ENCODE data around the gene LRRFIP1.
"Not testable (repeated sequence)": the region's sequence is repeated elsewhere in the genome, so short reads cannot be mapped to it uniquely, and the experiment has no call there.

The LRRFIP1 gene

DNA sequence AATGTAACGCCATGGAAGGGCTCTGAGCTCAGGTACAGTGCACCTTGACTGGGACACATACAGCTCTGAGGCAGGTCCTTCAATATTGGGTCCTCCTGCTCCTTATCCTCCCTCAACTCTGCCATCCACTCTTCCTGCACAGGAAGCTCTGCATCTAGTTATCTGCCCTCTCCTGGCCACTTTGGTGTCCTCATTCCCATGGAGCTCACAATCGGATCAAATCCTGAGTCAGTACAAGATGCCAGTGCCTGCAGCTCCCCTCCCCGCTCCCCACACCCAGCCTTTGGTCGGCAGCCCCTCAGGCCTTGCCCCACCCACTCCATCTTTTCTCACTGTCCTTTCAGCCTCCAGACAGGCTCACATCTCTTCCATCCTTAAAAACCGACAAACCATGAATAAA is 58.0 kb downstream of the LRRFIP1 start:
- peak; percentile 27 for DNase-seq (ENCODE audit: low spot score)

DNA sequence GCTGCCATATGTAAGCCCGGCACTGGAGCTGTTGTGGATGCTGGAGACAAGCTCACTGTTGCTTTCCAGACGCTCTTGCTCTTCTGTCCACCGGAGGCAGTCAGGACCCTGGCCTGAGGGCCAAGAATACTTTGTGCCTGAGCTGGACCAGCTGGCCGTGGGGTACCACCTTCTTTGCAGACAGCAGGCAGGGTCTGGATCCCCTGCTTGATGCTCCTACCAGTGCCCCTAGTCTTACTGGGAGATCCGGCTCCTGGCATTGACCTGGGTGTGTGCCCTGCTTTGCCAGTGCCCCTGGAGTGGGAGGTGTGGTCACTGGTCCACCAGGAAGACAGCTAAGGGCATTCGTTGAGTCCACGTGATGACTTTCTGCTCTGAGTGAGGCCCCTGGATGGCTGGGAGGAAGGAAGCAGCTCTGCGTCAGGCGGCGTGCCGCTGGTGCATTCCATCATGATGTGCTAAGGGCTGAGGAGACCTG is 59.3 kb downstream of the LRRFIP1 start:
- DNase-seq (ENCODE audit: low spot score): no peak

- DNase-seq (ENCODE audit: low spot score): no peak
Measured at GRCh38 chr2:237688081-237688480, 60.7 kb downstream of the LRRFIP1 start.

DNA sequence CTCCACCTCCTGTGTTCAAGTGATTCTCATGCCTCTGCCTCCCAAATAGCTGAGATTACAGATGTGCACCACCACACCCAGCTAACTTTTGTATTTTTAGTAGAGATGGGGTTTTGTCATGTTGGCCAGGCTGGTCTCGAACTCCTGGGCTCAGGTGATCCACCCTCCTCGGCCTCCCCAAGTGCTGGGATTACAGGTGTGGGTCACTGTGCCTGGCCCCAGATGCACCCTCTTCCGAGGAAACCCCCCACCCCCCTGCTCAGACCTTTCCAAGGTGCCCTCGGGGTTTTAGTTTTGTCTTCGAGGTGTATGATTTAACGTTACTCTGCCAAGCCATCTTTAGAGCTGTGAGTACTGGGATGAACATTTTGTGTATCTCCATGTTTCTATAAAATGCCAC is 61.2 kb downstream of the LRRFIP1 start:
- DNase-seq (ENCODE audit: low spot score): not testable (repeated sequence)

- no peak for DNase-seq (ENCODE audit: low spot score)
Measured at GRCh38 chr2:237689336-237690131, 62.1 kb downstream of the LRRFIP1 start.

GRCh38 chr2:237691029-237691907 is 63.9 kb downstream of the LRRFIP1 start:
- DNase-seq (ENCODE audit: low spot score): no peak

DNA sequence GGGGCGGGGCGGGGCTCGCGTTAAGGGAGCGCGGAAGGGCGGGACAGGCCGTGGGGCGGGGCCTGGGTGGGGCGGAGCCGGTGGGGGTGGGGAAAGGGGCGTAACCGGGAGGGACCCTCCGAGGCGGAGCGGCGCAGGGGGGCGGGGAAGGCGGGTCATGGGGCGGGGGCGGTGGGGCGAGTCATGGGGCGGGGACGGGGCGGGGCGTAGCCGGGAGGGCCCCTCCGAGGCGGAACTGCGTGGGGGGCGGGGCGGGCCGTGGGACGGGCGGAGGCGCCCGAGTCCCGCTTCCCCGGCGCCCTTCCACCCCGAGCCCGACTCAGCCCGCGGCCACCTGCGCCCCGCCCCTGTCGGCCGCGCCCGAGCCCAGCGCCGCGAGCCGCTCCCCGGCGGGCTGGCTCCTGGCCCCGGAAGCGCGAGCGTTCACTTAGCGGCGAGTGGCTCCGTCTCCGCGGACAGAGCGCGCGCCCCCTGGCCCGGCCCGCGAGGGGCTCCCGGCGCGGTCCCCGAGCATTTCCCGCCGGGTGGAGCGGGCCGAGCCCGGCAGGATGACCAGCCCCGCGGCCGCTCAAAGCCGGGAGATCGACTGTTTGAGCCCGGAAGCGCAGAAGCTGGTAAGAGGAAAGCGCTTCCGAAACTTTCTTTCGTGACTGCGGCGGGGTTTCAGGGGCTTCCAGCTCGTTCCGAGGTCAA is 64.7 kb downstream of the LRRFIP1 start:
- DNase-seq (ENCODE audit: low spot score): peak; percentile 96

DNA sequence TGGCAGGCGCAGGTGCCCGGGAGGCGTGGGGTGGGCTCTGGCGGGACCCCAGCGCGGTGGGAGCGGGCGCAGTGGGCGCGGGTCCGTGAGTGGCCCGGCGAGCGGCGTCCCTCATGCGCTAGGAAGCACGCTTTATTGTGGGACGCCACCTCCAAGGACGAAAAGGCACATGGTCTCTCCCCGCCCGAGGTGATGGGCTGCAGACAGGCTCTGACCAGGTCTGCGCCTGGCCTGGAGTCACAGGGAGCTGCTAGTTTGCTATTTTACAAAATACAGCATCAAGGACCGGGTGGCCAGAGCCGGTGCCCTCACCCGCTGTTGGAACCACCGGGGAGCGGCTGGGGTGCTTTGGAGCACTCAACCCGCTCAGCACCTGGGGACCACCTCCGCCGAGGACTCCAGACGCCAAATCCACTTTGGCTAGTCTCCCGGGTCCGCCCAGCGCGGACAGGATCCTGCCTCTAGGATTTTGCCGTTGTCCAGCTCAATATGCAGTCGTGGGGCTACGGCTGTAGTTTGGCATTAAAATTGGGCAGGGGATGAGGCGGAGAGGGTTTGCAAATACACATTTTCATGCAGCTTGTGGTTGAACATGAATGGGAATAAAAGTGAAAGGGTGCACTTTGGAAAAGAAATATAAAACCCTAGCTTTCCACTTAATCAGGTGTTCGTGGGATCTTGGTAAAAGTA is 65.4 kb downstream of the LRRFIP1 start:
- peak; percentile 24 for DNase-seq (ENCODE audit: low spot score)

- DNase-seq (ENCODE audit: low spot score): peak; percentile 35
Measured at GRCh38 chr2:237693291-237693994, 66.1 kb downstream of the LRRFIP1 start.

DNA sequence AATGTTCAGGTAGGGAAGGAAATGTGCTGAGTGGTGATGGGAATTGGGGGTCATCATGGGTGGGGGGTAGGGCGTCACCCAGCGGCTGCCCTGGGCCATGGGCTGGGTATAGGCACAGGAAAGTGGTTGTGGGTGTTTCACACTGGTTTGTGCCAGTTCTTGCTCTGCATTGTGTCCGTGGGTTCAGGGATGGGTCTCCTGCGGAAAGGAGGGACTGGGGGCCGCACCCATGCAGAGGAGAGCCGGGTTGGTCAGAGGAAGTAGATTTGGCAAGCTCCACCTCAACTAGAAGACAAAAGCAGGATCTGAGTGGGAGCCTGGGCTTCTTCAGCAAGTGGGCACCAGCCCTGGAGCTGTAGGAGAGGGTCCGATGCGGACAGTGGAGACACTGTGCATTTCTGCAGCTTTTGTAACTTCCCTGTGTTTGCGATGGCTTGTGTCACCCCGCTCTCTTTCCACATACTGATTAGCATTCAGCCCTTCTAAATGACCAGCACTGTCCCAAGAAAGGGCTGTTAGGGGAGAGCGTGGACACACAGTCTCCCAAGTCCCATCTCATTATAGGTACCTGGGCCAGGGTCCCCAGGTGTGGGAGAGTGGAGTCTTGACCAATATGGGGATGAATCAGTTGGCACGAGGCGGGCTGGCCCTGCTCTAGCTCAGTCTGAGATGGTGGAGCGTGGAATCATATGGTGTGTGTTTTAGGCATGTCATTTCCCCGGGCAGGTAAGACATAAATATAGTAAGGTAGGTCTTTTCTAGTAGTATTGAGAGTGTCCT is 67.2 kb downstream of the LRRFIP1 start:
- no peak for DNase-seq (ENCODE audit: low spot score)

- peak; percentile 46 for DNase-seq (ENCODE audit: low spot score)
Measured at GRCh38 chr2:237695201-237695780, 67.9 kb downstream of the LRRFIP1 start.

DNA sequence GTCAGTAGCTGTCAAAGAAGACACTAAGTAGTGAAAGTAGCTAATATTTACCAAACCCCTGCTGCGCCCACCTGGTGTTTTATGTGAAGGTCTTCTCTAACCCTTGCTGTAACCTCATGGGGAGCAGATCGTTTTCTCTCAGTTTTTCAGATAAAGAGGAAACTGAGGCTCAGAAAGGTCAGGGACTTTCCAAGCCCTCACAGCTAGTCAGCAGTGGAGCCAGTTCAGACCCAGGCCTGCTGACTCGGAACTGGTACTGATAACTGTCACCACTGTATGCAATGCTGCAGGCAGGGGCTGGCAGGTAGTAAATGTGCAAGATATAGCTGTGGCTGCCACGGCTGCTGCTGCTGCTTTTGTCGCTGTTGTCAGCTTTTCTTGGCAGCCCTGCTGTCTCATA is 69.1 kb downstream of the LRRFIP1 start:
- DNase-seq (ENCODE audit: low spot score): no peak

GRCh38 chr2:237697586-237698357 is 70.4 kb downstream of the LRRFIP1 start:
- no peak for DNase-seq (ENCODE audit: low spot score)

DNA sequence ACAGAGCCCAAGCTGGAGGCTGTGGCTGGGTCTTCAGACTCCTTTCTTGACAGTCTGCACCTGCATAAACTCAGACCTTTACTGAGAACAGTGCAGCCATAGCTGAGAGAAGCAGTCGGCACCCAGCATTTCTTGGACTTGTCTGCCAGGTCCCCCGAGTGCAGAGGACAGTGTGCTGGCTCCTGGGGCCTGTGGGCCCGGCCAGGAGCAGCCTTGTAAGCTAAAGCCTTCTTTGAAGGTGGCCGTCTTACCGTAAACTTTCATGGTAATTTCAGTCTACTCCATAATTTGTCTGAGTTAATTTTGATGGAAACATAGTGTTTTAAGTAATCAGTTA is 70.9 kb downstream of the LRRFIP1 start:
- DNase-seq (ENCODE audit: low spot score): no peak

- DNase-seq (ENCODE audit: low spot score): no peak
Measured at GRCh38 chr2:237699870-237700511, 72.6 kb downstream of the LRRFIP1 start.

DNA sequence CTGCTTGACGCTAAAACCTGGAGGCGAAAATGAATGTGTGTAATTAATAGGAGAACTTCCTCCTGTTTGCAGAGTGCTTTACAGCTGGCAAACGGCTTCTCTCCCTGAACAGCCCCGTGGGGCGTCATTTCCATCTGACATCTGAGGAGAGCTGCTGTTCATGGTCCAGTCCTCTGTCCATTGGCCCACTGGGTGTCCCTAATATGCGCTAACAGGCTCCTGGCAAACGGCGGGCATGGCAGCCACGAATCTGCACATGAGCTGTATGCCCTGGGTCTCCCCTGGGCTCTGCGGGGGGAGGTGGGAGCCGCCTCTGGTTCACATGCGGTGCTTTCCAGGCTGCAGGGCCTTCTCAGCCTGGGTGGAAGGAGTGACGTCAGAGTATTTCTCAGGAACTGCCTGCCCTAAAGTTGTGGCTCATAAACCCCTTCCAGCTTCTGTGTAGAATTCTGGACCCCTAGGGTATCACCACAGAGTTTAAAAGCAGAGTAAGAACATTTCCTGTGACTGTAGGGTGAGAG is 73.2 kb downstream of the LRRFIP1 start:
- DNase-seq (ENCODE audit: low spot score): peak; percentile 47

GRCh38 chr2:237701033-237701858 is 73.9 kb downstream of the LRRFIP1 start:
- DNase-seq (ENCODE audit: low spot score): no peak

Measured in AG20443 (cell line).